GM12874 (cell line): ENCODE results near the gene PGM2.

Experiments used
- CTCF ChIP-seq: IDR thresholded peaks from 2 replicates; pipeline ENCODE4 v1.5.1; 2011; ENCODE audit warnings: low read depth, mild to moderate bottlenecking, control low read depth, low read length, moderate library complexity; ENCODE audit not compliant: insufficient read depth

Gene PGM2

GRCh38 chr4:37821953-37822605 lies 4.4 kb upstream of the PGM2 start:
- TF ChIP-seq CTCF = no peak

GRCh38 chr4:37825968-37826294 lies 555 bp upstream of the PGM2 start:
- no peak for TF ChIP-seq CTCF

GRCh38 chr4:37827030-37827685 lies 672 bp downstream of the PGM2 start:
- no peak for TF ChIP-seq CTCF

GRCh38 chr4:37827802-37828321 lies 1.4 kb downstream of the PGM2 start:
- TF ChIP-seq CTCF = no peak

- no peak for TF ChIP-seq CTCF
Observed at GRCh38 chr4:37828843-37829242, 2.4 kb downstream of the PGM2 start.

GRCh38 chr4:37830640-37831039 lies 4.2 kb downstream of the PGM2 start:
- no peak for TF ChIP-seq CTCF

- no peak for TF ChIP-seq CTCF
Observed at GRCh38 chr4:37835031-37835430, 8.5 kb downstream of the PGM2 start.
